Esophagus squamous epithelium (tissue), 4 donors: ENCODE data around the gene COL15A1.

ENCODE experiments used
- POLR2A ChIP-seq, 4 donors: fragments of 450-650 bp; IDR thresholded peaks; one replicate each; pipeline ENCODE4 v1.6.1; 2017; ENCODE audit warnings: antibody characterized with exemption in 4 of 4, mild to moderate bottlenecking in 4 of 4, moderate library complexity in 3 of 4
- TF ChIP-seq, protein P1 (sequence below), 6 experiments: fragments of 450-650 bp in 4 of 6; fragments of 200-600 bp in 2 of 6; sonication (generic) in 2 of 6; IDR thresholded peaks; one replicate each; pipeline ENCODE4 v1.5.1; 2016 to 2019; ENCODE audit warnings: antibody characterized with exemption in 6 of 6, mild to moderate bottlenecking in 4 of 6, moderate library complexity in 4 of 6

DNA sequence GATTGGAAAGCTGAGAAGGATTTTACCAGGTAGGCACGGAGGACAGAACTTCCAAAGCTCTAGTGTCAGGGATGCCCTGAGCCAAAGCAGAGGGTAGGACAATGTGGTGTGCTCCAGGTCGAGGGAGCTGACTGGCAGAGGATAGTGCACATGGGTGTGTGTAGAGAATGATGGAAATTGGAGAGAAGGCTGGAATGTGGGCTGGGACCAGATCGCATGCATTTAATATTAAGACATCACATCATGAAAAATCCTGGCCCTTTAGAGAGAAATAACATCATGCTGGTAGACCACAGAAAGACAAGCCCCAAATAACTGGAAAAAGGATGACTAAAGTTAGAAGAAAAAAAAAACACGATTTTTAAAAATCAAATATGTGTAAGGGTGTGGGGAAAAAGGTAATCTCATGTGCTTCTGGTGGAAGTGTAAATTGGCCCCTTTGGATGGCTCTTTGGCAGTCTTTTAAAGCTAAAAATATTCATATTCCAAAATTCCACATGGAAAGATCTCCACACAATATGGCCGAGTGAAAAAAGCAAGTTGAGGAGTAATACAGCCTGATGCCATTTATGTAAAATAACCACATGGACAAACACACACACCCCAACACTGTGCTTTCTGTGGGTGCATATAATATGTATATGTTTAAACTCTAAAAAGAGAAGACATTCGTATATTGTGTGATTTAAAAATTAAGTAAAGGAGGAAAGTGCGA is 94.2 kb downstream of the COL15A1 start:
- TF ChIP-seq, protein P1, sequence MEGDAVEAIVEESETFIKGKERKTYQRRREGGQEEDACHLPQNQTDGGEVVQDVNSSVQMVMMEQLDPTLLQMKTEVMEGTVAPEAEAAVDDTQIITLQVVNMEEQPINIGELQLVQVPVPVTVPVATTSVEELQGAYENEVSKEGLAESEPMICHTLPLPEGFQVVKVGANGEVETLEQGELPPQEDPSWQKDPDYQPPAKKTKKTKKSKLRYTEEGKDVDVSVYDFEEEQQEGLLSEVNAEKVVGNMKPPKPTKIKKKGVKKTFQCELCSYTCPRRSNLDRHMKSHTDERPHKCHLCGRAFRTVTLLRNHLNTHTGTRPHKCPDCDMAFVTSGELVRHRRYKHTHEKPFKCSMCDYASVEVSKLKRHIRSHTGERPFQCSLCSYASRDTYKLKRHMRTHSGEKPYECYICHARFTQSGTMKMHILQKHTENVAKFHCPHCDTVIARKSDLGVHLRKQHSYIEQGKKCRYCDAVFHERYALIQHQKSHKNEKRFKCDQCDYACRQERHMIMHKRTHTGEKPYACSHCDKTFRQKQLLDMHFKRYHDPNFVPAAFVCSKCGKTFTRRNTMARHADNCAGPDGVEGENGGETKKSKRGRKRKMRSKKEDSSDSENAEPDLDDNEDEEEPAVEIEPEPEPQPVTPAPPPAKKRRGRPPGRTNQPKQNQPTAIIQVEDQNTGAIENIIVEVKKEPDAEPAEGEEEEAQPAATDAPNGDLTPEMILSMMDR (IDR thresholded peaks at IDR 0.05), result no peak
- TF ChIP-seq POLR2A (IDR thresholded peaks at IDR 0.05), result no peak
